Prostate gland (tissue), 2 donors: ENCODE data around the gene RETN.

Source experiments
- CTCF ChIP-seq, 4 experiments: fragments of 200-600 bp in 2 of 4; fragments of 450-650 bp in 2 of 4; sonication (generic) in 2 of 4; IDR thresholded peaks; 1 replicate in 3 of 4; 2 replicates in 1 of 4; pipeline ENCODE4 v1.5.1; 2016 to 2019; ENCODE audit warnings: antibody characterized with exemption in 4 of 4, mild to moderate bottlenecking in 2 of 4, moderate library complexity in 2 of 4
- POLR2A ChIP-seq: fragments of 450-650 bp; IDR thresholded peaks from one replicate; pipeline ENCODE4 v1.6.1; 2016; ENCODE audit warnings: antibody characterized with exemption, mild to moderate bottlenecking

- TF ChIP-seq CTCF (IDR thresholded peaks at IDR 0.05): no peak
- TF ChIP-seq POLR2A: no peak
Observed at GRCh38 chr19:7685546-7686445, 16.9 kb downstream of the RETN start.
